SU-DHL-6 (cell line): Measurements from ENCODE around the gene USP7.

Experiments
- H2AFZ ChIP-seq: fragments of 200-600 bp; sonication (generic); 2 replicates; pipeline ENCODE4 v1.6.1; 2014; ENCODE audit warnings: low read depth, mild to moderate bottlenecking, moderate library complexity, mixed read lengths, antibody characterized with exemption, low read length; ENCODE audit not compliant: severe bottlenecking
- H3F3A ChIP-seq: fragments of 200-600 bp; shearing (Covaris generic); 2 replicates; pipeline ENCODE4 v1.6.0; 2016; ENCODE audit warnings: antibody characterized with exemption, mild to moderate bottlenecking; ENCODE audit not compliant: insufficient read depth
- H3K27ac ChIP-seq: fragments of 200-600 bp; sonication (generic); 2 replicates; pipeline ENCODE4 v1.5.1; 2016; ENCODE audit warnings: low read depth, mild to moderate bottlenecking, low read length, moderate library complexity, mixed read lengths
- H3K27me3 ChIP-seq: fragments of 200-600 bp; sonication (generic), shearing (Covaris generic); 2 replicates; pipeline ENCODE4 v1.6.0; 2014; ENCODE audit warnings: mild to moderate bottlenecking, low read length
- H3K36me3 ChIP-seq: fragments of 200-600 bp; sonication (generic); 2 replicates; pipeline ENCODE4 v1.6.1; 2014; ENCODE audit warnings: mild to moderate bottlenecking, low read length, mixed read lengths
- H3K4me2 ChIP-seq: fragments of 300-600, 200-600 bp; shearing (Covaris generic), sonication (generic); 2 replicates; pipeline ENCODE4 v1.6.0; 2014; ENCODE audit warnings: low read length, low read depth, mild to moderate bottlenecking; ENCODE audit not compliant: poor library complexity, severe bottlenecking
- H3K4me3 ChIP-seq: fragments of 200-600 bp; sonication (generic); 2 replicates; pipeline ENCODE4 v1.5.1; 2014; ENCODE audit warnings: antibody characterized with exemption, low read length, mild to moderate bottlenecking, mixed read lengths; ENCODE audit not compliant: insufficient read depth, poor library complexity, severe bottlenecking
- H3K79me2 ChIP-seq: fragments of 200-600 bp; sonication (generic); 2 replicates; pipeline ENCODE4 v1.6.1; 2014; ENCODE audit warnings: mild to moderate bottlenecking, low read length, moderate library complexity; ENCODE audit not compliant: insufficient read depth
- H3K9ac ChIP-seq: fragments of 200-600 bp; sonication (generic); 2 replicates; pipeline ENCODE4 v1.7.0; 2014; ENCODE audit warnings: mild to moderate bottlenecking, low read length
- H3K9me2 ChIP-seq: fragments of 200-600 bp; sonication (generic); replicated peaks from 2 replicates; pipeline ENCODE4 v1.6.1; 2014; ENCODE audit warnings: low read length; ENCODE audit not compliant: insufficient read depth
- H3K9me3 ChIP-seq: fragments of 200-600 bp; sonication (generic); 2 replicates; pipeline ENCODE4 v1.6.1; 2014; ENCODE audit warnings: low read length, mixed read lengths; ENCODE audit not compliant: insufficient read depth
- H4K20me1 ChIP-seq: fragments of 200-600 bp; sonication (generic); 2 replicates; pipeline ENCODE4 v1.6.1; 2014; ENCODE audit warnings: low read depth, mild to moderate bottlenecking, antibody characterized with exemption, low read length, moderate library complexity, mixed read lengths
- EZH2phosphoT487 ChIP-seq: fragments of 200-600 bp; sonication (generic), shearing (Covaris generic); conservative IDR thresholded peaks from 2 replicates; pipeline ENCODE4 v1.6.1; 2018; ENCODE audit warnings: mild to moderate bottlenecking, antibody characterized with exemption, low read length, moderate library complexity, mixed read lengths
- TF ChIP-seq, protein P1 (sequence below): fragments of 200-600 bp; sonication (generic); IDR thresholded peaks from one replicate; pipeline ENCODE4 v1.5.1; 2017; ENCODE audit warnings: antibody characterized with exemption, mild to moderate bottlenecking, low read length, moderate library complexity; ENCODE audit not compliant: insufficient read depth, poor library complexity, severe bottlenecking

The USP7 gene

DNA sequence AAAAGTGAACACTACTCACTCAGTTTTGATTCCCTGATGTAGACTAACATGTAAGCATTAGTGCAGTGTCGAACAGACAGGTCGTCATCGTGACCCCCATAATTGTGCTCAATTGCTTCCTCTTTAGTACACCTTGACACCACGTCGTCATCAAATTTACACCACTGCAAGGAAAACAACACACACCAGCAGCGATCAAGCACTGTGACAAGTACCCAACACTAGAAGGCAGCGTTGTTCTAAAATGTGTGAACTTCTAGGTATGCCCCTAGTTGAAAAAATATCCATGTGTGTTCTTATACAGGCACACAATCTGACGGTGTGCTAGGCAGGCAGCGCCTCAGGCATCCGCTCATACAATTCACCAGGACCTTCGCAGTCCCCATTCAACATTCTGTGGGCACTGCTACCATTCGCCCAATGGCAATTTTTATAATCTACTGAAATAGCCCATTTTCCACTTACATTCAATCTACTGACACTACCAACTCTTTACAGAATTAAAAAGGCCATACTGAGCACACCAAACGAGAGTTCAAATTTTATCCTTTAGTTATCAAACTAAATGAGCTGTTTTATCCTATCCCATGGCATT lies 58.4 kb downstream of the USP7 start:
- Histone ChIP-seq H3K4me2 (no peak overlapping the region), H2AFZ (no peak overlapping the region), H3K9me2 (no peaks in the 10 kb centered on the region), H3K9me3 (no peaks in the 10 kb centered on the region), H3K27me3 (no peaks in the 10 kb centered on the region), H3K4me3 (no peak overlapping the region), H3K9ac (no peak overlapping the region), H4K20me1 (peaks cover 8% of the 10 kb centered on the region; the same call in 1 of the 2 replicates), H3F3A (no peaks in the 10 kb centered on the region), H3K27ac (no peak overlapping the region), H3K36me3 (peaks cover 51% of the 10 kb centered on the region), H3K79me2 (peaks cover 7% of the 10 kb centered on the region; the same call in 1 of the 2 replicates)
- TF ChIP-seq, protein P1, sequence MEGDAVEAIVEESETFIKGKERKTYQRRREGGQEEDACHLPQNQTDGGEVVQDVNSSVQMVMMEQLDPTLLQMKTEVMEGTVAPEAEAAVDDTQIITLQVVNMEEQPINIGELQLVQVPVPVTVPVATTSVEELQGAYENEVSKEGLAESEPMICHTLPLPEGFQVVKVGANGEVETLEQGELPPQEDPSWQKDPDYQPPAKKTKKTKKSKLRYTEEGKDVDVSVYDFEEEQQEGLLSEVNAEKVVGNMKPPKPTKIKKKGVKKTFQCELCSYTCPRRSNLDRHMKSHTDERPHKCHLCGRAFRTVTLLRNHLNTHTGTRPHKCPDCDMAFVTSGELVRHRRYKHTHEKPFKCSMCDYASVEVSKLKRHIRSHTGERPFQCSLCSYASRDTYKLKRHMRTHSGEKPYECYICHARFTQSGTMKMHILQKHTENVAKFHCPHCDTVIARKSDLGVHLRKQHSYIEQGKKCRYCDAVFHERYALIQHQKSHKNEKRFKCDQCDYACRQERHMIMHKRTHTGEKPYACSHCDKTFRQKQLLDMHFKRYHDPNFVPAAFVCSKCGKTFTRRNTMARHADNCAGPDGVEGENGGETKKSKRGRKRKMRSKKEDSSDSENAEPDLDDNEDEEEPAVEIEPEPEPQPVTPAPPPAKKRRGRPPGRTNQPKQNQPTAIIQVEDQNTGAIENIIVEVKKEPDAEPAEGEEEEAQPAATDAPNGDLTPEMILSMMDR, result no peak
- no peak for TF ChIP-seq EZH2phosphoT487

DNA sequence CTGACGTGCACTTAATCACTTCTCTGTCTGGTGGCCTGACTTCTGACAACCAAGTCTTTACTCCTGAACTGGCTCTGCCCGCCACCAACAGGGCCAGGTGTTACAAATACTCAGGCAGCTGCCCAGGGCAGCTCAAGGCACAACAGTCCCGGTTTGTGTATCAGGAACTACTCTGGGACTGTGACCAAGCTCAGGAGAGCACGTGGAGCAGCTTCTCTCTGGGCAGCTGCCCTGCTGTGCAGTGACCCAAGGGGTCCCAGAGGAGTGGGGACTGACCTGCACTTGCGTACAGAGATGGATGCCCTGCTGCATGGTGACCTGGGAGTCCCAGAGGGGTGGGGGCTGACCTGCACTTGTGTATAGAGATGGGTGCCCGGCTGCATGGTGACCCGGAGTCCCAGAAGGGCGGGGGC lies 59.7 kb downstream of the USP7 start:
- Histone ChIP-seq H3K27me3 (no peaks in the 10 kb centered on the region), H2AFZ (no peak overlapping the region), H4K20me1 (peaks cover 8% of the 10 kb centered on the region; the same call in 1 of the 2 replicates), H3K79me2 (no peaks in the 10 kb centered on the region), H3K4me2 (no peak overlapping the region), H3K4me3 (no peak overlapping the region), H3K9me2 (no peaks in the 10 kb centered on the region), H3K36me3 (peaks cover 60% of the 10 kb centered on the region), H3K27ac (no peak overlapping the region), H3F3A (no peaks in the 10 kb centered on the region), H3K9ac (no peak overlapping the region), H3K9me3 (no peaks in the 10 kb centered on the region)
- TF ChIP-seq EZH2phosphoT487, result no peak

DNA sequence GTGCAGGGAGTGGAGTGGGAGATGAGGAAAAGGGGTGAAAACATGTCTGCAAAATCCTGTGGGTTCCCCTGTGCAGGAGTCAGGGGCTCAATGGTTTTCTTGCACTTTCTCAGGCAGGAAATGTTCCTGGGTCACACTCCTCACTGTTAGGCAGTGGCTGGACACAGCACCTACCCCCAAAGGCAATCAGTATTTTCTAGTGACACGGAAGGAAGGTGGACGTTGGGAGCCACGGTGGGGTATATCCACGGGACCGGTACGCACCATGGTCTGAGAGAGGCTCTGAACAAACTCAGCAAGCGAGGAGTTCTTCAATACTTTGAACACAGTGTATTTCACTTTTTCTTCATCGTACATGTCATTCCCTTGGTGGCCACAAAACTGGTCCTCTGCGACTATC lies 60.7 kb downstream of the USP7 start:
- Histone ChIP-seq H4K20me1 (peaks cover 3% of the 10 kb centered on the region; the same call in 1 of the 2 replicates), H3K9me3 (no peaks in the 10 kb centered on the region), H2AFZ (no peak overlapping the region), H3K9ac (no peak overlapping the region), H3K9me2 (no peaks in the 10 kb centered on the region), H3K4me2 (no peak overlapping the region), H3K36me3 (peaks cover 63% of the 10 kb centered on the region), H3K27ac (no peak overlapping the region), H3K79me2 (no peaks in the 10 kb centered on the region), H3K27me3 (no peaks in the 10 kb centered on the region), H3F3A (no peaks in the 10 kb centered on the region), H3K4me3 (no peak overlapping the region)
- no peak for TF ChIP-seq EZH2phosphoT487
- TF ChIP-seq, protein P1, result no peak

DNA sequence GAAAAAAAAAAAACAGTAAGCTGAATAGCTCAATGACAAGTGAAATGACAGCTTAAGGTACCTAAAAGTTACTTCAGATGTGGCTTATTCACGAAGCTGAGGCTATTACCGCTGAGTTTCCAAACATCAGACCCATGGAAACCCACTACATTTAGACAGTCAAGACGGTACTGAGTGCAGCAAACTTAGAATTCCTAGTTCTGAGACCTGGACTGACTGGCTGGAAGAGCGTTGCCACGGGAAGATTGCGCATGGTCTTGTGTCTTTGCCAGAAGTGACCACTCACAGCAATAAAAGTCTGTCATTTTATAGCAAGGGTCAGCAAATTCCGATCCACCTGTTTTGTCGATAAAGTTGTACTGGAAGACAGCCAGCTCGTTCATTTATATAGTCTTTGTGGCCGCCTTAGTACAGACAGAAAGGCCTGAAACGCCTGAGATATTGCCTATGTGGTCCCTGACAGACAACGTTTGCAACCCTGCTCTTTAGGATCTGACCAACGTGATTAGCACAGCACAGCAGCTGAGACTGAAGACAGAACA lies 62.3 kb downstream of the USP7 start:
- no peaks in the 10 kb centered on the region; the same call in 1 of the 2 replicates for H4K20me1 ChIP-seq

More for the DNA sequence above, 62.3 kb downstream of the USP7 start:
- H2AFZ ChIP-seq, result no peak overlapping the region
- no peak overlapping the region for H3K9ac ChIP-seq
- no peaks in the 10 kb centered on the region for H3K9me3 ChIP-seq
- no peak overlapping the region for H3K27ac ChIP-seq
- no peak overlapping the region for H3K4me2 ChIP-seq
- no peaks in the 10 kb centered on the region for H3F3A ChIP-seq
- H3K27me3 ChIP-seq, result no peaks in the 10 kb centered on the region
- H3K79me2 ChIP-seq, result no peaks in the 10 kb centered on the region
- no peak overlapping the region for H3K4me3 ChIP-seq
- peaks cover 60% of the 10 kb centered on the region for H3K36me3 ChIP-seq
- no peak for TF ChIP-seq EZH2phosphoT487
- TF ChIP-seq, protein P1, result no peak
- H3K9me2 ChIP-seq, result no peaks in the 10 kb centered on the region
